Measurements from ENCODE around the gene PPP1R3D.
A peak's percentile ranks its signal among the peaks of the same experiment; 100 is the strongest.

PPP1R3D gene

DNA sequence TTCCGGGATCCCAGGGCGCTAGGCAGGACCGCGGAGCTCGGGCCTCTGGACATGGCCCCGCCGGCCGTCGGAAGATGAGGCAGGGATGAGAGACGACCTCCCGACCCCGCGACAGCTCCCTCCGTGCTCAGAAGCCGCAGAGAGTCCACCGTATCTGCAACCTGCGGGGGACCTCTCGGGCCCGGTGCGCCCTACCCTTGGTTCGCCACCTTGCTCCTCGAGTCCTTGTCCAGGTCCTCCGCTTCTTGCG lies 301 bp downstream of the PPP1R3D start:
- TF ChIP-seq PAX5 (IDR thresholded peaks at IDR 0.05; ENCODE audit: insufficient read depth, low read length, severe bottlenecking) = no peak
- TF ChIP-seq POLR2A (IDR thresholded peaks at IDR 0.05; ENCODE audit: low read depth, low read length) = no peak
- no peak for TF ChIP-seq SPI1 (IDR thresholded peaks at IDR 0.05; ENCODE audit: low read depth, low read length)
- TF ChIP-seq POLR2AphosphoS5 (IDR thresholded peaks at IDR 0.05; ENCODE audit: low read depth, low read length) = no peak
- TF ChIP-seq POU2F2 (IDR thresholded peaks at IDR 0.05; ENCODE audit: low read depth, low read length) = no peak
- TF ChIP-seq TAF1 (IDR thresholded peaks at IDR 0.05; ENCODE audit: low read depth, low read length) = no peak
- FAIRE-seq = no peak
- DNase-seq (ENCODE audit: insufficient read length, low spot score) = peak; percentile 31

GRCh38 chr20:59939052-59939878 lies 840 bp downstream of the PPP1R3D start:
- no peak for FAIRE-seq
- DNase-seq (ENCODE audit: insufficient read length, low spot score) = no peak
- TF ChIP-seq TAF1 (IDR thresholded peaks at IDR 0.05; ENCODE audit: low read depth, low read length) = no peak
- no peak for TF ChIP-seq POU2F2 (IDR thresholded peaks at IDR 0.05; ENCODE audit: low read depth, low read length)
- no peak for TF ChIP-seq POLR2A (IDR thresholded peaks at IDR 0.05; ENCODE audit: low read depth, low read length)
- TF ChIP-seq POLR2AphosphoS5 (IDR thresholded peaks at IDR 0.05; ENCODE audit: low read depth, low read length) = no peak
- TF ChIP-seq PAX5 (IDR thresholded peaks at IDR 0.05; ENCODE audit: insufficient read depth, low read length, severe bottlenecking) = no peak
- TF ChIP-seq SPI1 (IDR thresholded peaks at IDR 0.05; ENCODE audit: low read depth, low read length) = no peak

- DNase-seq (ENCODE audit: insufficient read length, low spot score) (no peak), FAIRE-seq (no peak)
- TF ChIP-seq POU2F2 (IDR thresholded peaks at IDR 0.05; ENCODE audit: low read depth, low read length) = no peak
Measured at GRCh38 chr20:59938696-59939051, 1.4 kb downstream of the PPP1R3D start.

DNA sequence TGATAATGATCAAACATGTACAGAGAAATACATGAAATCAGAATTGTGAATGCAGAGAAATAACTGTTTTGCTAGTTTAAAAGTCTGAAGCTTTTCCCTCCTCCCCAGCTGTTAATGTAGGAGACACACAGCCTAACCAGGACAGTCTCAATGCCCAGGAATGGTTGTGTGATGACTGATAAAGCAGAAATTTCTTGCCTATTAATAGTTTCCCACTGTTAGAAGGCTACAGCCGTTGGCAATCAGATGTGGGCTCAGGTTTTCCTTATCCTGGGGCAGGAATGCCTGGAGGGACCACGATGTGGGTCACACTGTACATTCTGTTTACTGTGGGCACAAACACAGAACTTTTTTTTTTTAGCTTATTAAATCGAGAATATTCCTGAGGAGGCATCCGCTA lies 1.9 kb downstream of the PPP1R3D start:
- FAIRE-seq = no peak
- TF ChIP-seq POLR2A (IDR thresholded peaks at IDR 0.05; ENCODE audit: low read depth, low read length) = no peak
- TF ChIP-seq TAF1 (IDR thresholded peaks at IDR 0.05; ENCODE audit: low read depth, low read length) = no peak
- TF ChIP-seq POLR2AphosphoS5 (IDR thresholded peaks at IDR 0.05; ENCODE audit: low read depth, low read length) = no peak
- TF ChIP-seq POU2F2 (IDR thresholded peaks at IDR 0.05; ENCODE audit: low read depth, low read length) = no peak
- no peak for TF ChIP-seq SPI1 (IDR thresholded peaks at IDR 0.05; ENCODE audit: low read depth, low read length)
- TF ChIP-seq PAX5 (IDR thresholded peaks at IDR 0.05; ENCODE audit: insufficient read depth, low read length, severe bottlenecking) = no peak

GRCh38 chr20:59937150-59937549 lies 3.0 kb downstream of the PPP1R3D start:
- FAIRE-seq (no peak), DNase-seq (ENCODE audit: insufficient read length, low spot score) (no peak)
- no peak for TF ChIP-seq SPI1 (IDR thresholded peaks at IDR 0.05; ENCODE audit: low read depth, low read length)
- TF ChIP-seq POLR2A (IDR thresholded peaks at IDR 0.05; ENCODE audit: low read depth, low read length) = no peak
- no peak for TF ChIP-seq PAX5 (IDR thresholded peaks at IDR 0.05; ENCODE audit: insufficient read depth, low read length, severe bottlenecking)
- no peak for TF ChIP-seq POLR2AphosphoS5 (IDR thresholded peaks at IDR 0.05; ENCODE audit: low read depth, low read length)
- TF ChIP-seq POU2F2 (IDR thresholded peaks at IDR 0.05; ENCODE audit: low read depth, low read length) = no peak
- TF ChIP-seq TAF1 (IDR thresholded peaks at IDR 0.05; ENCODE audit: low read depth, low read length) = no peak

More for the DNA sequence above, 1.9 kb downstream of the PPP1R3D start:
- no peak for DNase-seq (ENCODE audit: insufficient read length, low spot score)

DNA sequence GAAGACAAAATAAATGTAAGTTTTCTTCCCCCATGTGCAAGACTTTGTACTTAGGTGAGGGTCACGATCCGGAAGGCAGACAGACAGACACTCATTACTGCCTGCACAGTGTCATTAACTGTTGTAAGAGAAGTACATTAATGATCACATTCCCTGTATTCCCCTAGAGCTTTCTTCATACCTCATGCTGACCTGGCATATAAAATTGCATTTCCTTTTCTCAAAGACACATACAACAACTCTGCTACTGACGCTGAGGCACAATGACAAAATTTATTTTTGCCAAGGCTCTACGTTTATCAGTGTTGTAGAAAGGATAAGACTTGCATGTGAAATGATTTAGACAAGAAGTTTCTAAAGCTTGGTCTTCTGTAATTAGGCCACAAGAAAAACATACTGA lies 3.7 kb downstream of the PPP1R3D start:
- TF ChIP-seq POU2F2 (IDR thresholded peaks at IDR 0.05; ENCODE audit: low read depth, low read length) = no peak
- no peak for TF ChIP-seq SPI1 (IDR thresholded peaks at IDR 0.05; ENCODE audit: low read depth, low read length)
- no peak for TF ChIP-seq TAF1 (IDR thresholded peaks at IDR 0.05; ENCODE audit: low read depth, low read length)
- no peak for TF ChIP-seq POLR2AphosphoS5 (IDR thresholded peaks at IDR 0.05; ENCODE audit: low read depth, low read length)
- TF ChIP-seq PAX5 (IDR thresholded peaks at IDR 0.05; ENCODE audit: insufficient read depth, low read length, severe bottlenecking) = no peak
- TF ChIP-seq POLR2A (IDR thresholded peaks at IDR 0.05; ENCODE audit: low read depth, low read length) = no peak
- DNase-seq (ENCODE audit: insufficient read length, low spot score) = no peak
- FAIRE-seq = no peak

DNA sequence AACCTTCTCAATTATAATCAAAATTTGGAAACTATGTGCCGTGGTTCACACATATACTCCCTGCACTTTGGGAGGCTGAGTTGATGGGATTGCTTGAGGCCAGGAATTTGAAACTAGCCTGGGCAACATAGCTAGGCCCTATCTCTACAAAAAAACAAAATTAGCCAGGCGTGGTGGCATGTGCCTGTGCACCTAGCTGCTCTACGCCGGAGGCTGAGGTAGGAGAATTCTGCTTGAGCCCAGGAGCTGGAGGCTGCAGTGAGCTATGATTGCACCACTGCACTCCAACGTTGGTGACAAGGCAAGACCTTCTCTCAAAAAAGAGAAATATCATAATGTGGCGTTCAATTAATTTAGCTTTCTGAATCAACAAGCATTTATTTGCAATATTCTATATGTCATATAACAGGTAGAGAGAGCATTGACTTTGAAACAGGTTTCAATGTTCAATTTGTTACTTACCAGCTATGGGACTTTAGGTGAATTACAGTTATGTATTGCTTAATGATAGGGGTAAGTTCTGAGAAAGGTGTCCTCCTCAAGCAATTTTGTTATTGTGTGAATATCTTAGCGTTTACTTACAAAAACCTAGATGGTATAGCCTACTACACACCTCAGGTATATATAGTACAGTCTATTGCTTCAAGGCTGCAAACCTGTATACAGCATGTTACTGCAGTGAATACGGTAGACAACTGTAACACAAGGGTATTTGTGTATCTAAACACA lies 4.5 kb downstream of the PPP1R3D start:
- no peak for TF ChIP-seq SPI1 (IDR thresholded peaks at IDR 0.05; ENCODE audit: low read depth, low read length)
- TF ChIP-seq POLR2AphosphoS5 (IDR thresholded peaks at IDR 0.05; ENCODE audit: low read depth, low read length) = no peak
- TF ChIP-seq POU2F2 (IDR thresholded peaks at IDR 0.05; ENCODE audit: low read depth, low read length) = no peak
- no peak for TF ChIP-seq POLR2A (IDR thresholded peaks at IDR 0.05; ENCODE audit: low read depth, low read length)
- TF ChIP-seq PAX5 (IDR thresholded peaks at IDR 0.05; ENCODE audit: insufficient read depth, low read length, severe bottlenecking) = no peak
- no peak for TF ChIP-seq TAF1 (IDR thresholded peaks at IDR 0.05; ENCODE audit: low read depth, low read length)
- FAIRE-seq = no peak
- no peak for DNase-seq (ENCODE audit: insufficient read length, low spot score)

- DNase-seq (ENCODE audit: insufficient read length, low spot score) = peak; percentile 71
- FAIRE-seq = no peak
- TF ChIP-seq POU2F2 (IDR thresholded peaks at IDR 0.05; ENCODE audit: low read depth, low read length) (no peak), TAF1 (IDR thresholded peaks at IDR 0.05; ENCODE audit: low read depth, low read length) (no peak)
Measured at GRCh38 chr20:59933849-59934585, 6.1 kb downstream of the PPP1R3D start.

DNA sequence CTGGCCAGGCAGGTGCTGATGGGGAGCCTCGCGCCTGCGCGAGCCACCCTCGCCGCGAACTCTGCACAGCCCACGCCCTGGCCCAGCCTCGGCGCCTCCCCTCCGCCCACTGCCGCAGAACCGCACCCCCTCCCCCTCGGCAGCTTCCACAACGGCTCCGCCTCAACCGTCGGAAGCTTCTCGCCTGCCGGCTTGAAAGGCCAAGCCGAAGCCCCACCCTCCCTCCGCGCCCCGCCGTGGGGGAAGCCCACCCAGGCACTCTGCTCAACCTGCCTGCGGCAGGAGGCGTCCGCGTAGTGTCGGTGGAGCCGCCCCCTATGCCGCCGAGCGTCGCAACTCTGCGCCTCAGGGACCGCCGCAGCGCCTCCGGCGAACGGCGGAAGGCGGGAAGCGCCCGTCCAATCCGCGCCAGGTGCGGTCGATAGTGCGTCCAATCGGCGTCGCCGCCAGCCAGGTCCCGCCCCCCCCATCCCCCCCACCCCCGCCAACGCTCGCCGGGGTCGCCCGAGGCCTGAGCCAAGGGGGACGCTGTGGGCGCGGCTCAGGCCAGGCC lies 6.7 kb downstream of the PPP1R3D start, which contains the start of gene SYCP2:
Gene SYCP2 (minus strand): TSS at position 342 of the 553 bp plus-strand sequence. CDS start 11,224 bp downstream, outside the sequence.
- TF ChIP-seq POU2F2 (IDR thresholded peaks at IDR 0.05; ENCODE audit: low read depth, low read length) (no peak), POLR2AphosphoS5 (IDR thresholded peaks at IDR 0.05; ENCODE audit: low read depth, low read length) (no peak), PAX5 (IDR thresholded peaks at IDR 0.05; ENCODE audit: insufficient read depth, low read length, severe bottlenecking) (no peak), SPI1 (IDR thresholded peaks at IDR 0.05; ENCODE audit: low read depth, low read length) (no peak), POLR2A (IDR thresholded peaks at IDR 0.05; ENCODE audit: low read depth, low read length) (no peak), TAF1 (IDR thresholded peaks at IDR 0.05; ENCODE audit: low read depth, low read length) (no peak)
- DNase-seq (ENCODE audit: insufficient read length, low spot score) (no peak), FAIRE-seq (no peak)

Measured in GM12891 (cell line).